GM23338 (cell line): ENCODE measurements around the gene CD72. TPM values are rescaled to one million over a fixed set of nuclear protein-coding genes. Genes with fewer than 3 reads are reported as not detected.
"Not testable (repeated sequence)": the region's sequence is repeated elsewhere in the genome, so short reads cannot be mapped to it uniquely, and the experiment has no call there.

Source experiments
- ATAC-seq: fragments of 200-7000 bp; cut with Tn5 transposase; 3 replicates; pipeline ENCODE4 v1.9.1; 2020
- DNase-seq: peaks from one replicate; pipeline ENCODE4 v3.0.0-alpha.2; 2015; ENCODE audit warnings: low spot score
- H2AFZ ChIP-seq: fragments of 200-600 bp; sonication (generic); 2 replicates; pipeline ENCODE4 v1.8.0; 2016; ENCODE audit warnings: antibody characterized with exemption, mild to moderate bottlenecking, moderate library complexity
- H3F3A ChIP-seq: fragments of 200-600 bp; sonication (generic); replicated peaks from 2 replicates; pipeline ENCODE4 v1.8.0; 2017; ENCODE audit warnings: antibody characterized with exemption, mixed run types, low read depth
- H3K27ac ChIP-seq: fragments of 200-600 bp; sonication (generic); 2 replicates; pipeline ENCODE4 v1.6.1; 2016; ENCODE audit warnings: low read depth
- H3K27me3 ChIP-seq: fragments of 200-600 bp; sonication (generic); 2 replicates; pipeline ENCODE4 v1.8.0; 2016; ENCODE audit warnings: mild to moderate bottlenecking, mixed run types, moderate library complexity; ENCODE audit not compliant: insufficient read depth
- H3K36me3 ChIP-seq: fragments of 200-600 bp; sonication (generic); 2 replicates; pipeline ENCODE4 v1.8.0; 2016; ENCODE audit warnings: mild to moderate bottlenecking; ENCODE audit not compliant: insufficient read depth
- H3K4me1 ChIP-seq: fragments of 200-600 bp; sonication (generic); 2 replicates; pipeline ENCODE4 v1.8.0; 2016; ENCODE audit warnings: mild to moderate bottlenecking, moderate library complexity; ENCODE audit not compliant: insufficient read depth
- H3K4me2 ChIP-seq: fragments of 200-600 bp; sonication (generic); 2 replicates; pipeline ENCODE4 v1.7.1; 2017; ENCODE audit warnings: mixed run types
- H3K4me3 ChIP-seq: fragments of 200-600 bp; sonication (generic); 2 replicates; pipeline ENCODE4 v1.6.1; 2016; ENCODE audit warnings: mixed run types
- H3K79me2 ChIP-seq: fragments of 200-600 bp; sonication (generic); replicated peaks from 2 replicates; pipeline ENCODE4 v1.8.0; 2017; ENCODE audit warnings: mild to moderate bottlenecking; ENCODE audit not compliant: insufficient read depth
- H3K9me2 ChIP-seq: fragments of 200-600 bp; sonication (generic); 2 replicates; pipeline ENCODE4 v1.8.0; 2017; ENCODE audit not compliant: insufficient read depth
- H4K20me1 ChIP-seq: fragments of 200-600 bp; sonication (generic); replicated peaks from 2 replicates; pipeline ENCODE4 v1.8.0; 2017; ENCODE audit warnings: mild to moderate bottlenecking; ENCODE audit not compliant: insufficient read depth
- H3K27ac Mint-ChIP-seq: 2 replicates; pipeline ENCODE4 v1.8.0; 2020; ENCODE audit warnings: inconsistent platforms, mild to moderate bottlenecking, moderate library complexity, mixed read lengths
- H3K27me3 Mint-ChIP-seq: 3 replicates; pipeline ENCODE4 v1.8.0; 2022; ENCODE audit warnings: low read depth, mild to moderate bottlenecking, moderate library complexity, mixed read lengths, inconsistent platforms; ENCODE audit not compliant: insufficient read depth, poor library complexity
- H3K36me3 Mint-ChIP-seq: 3 replicates; pipeline ENCODE4 v1.8.0; 2021; ENCODE audit warnings: low read depth, mild to moderate bottlenecking, inconsistent platforms, moderate library complexity, mixed read lengths
- H3K4me1 Mint-ChIP-seq: 3 replicates; pipeline ENCODE4 v1.8.0; 2020; ENCODE audit warnings: mild to moderate bottlenecking, inconsistent platforms, mixed read lengths
- H3K4me3 Mint-ChIP-seq: 3 replicates; pipeline ENCODE4 v1.8.0; 2021; ENCODE audit warnings: moderate library complexity, mild to moderate bottlenecking, inconsistent platforms, mixed read lengths
- H3K9me3 Mint-ChIP-seq: 3 replicates; pipeline ENCODE4 v1.8.0; 2020; ENCODE audit warnings: moderate library complexity, mild to moderate bottlenecking, inconsistent platforms, mixed read lengths
- CREB1 ChIP-seq: fragments of 250-450 bp; sonication (Bioruptor Pico); IDR thresholded peaks from 2 replicates; pipeline ENCODE4 v1.5.0; 2020; ENCODE audit warnings: low read depth, mild to moderate bottlenecking, moderate library complexity
- EZH2 ChIP-seq: fragments of 200-600 bp; sonication (generic); IDR thresholded peaks from one replicate; pipeline ENCODE4 v1.8.0; 2017; ENCODE audit warnings: antibody characterized with exemption, mild to moderate bottlenecking, low read depth; ENCODE audit not compliant: unreplicated experiment
- EZH2phosphoT487 ChIP-seq: fragments of 200-600 bp; sonication (generic); IDR thresholded peaks from one replicate; pipeline ENCODE4 v1.8.1; 2018; ENCODE audit warnings: antibody characterized with exemption; ENCODE audit not compliant: unreplicated experiment
- JUNB ChIP-seq: IDR thresholded peaks from one replicate; pipeline ENCODE4 v1.6.1; 2016; ENCODE audit warnings: antibody characterized with exemption; ENCODE audit not compliant: unreplicated experiment
- NANOG ChIP-seq: IDR thresholded peaks from 2 replicates; pipeline ENCODE4 v1.6.1; 2016; ENCODE audit warnings: antibody characterized with exemption, borderline replicate concordance
- POLR2AphosphoS5 ChIP-seq: IDR thresholded peaks from 2 replicates; pipeline ENCODE4 v1.6.1; 2016; ENCODE audit warnings: antibody characterized with exemption, low read depth
- STAT1 ChIP-seq: IDR thresholded peaks from one replicate; pipeline ENCODE4 v1.6.1; 2016; ENCODE audit warnings: antibody characterized with exemption; ENCODE audit not compliant: unreplicated experiment
- ZNF114 ChIP-seq: fragments of 250-450 bp; sonication (Bioruptor Pico); IDR thresholded peaks from 2 replicates; pipeline ENCODE4 v1.5.0; 2020; ENCODE audit warnings: mild to moderate bottlenecking, moderate library complexity
- ZNF331 ChIP-seq: fragments of 250-450 bp; sonication (Bioruptor Pico); IDR thresholded peaks from 2 replicates; pipeline ENCODE4 v1.5.0; 2020; ENCODE audit warnings: low read depth, mild to moderate bottlenecking, moderate library complexity
- polyA plus RNA-seq: library from polyadenylated mRNA; unstranded; fragments of >200 nt; fragmentation: Nextera tagmentation; extraction: Ambion mirVana; gene quantifications from 2 replicates; pipeline ENCODE4 v1.2.1, GENCODE V29; 2016
- total RNA-seq: library from RNA; depleted of rRNA; stranded (reverse); fragments of >200 nt; shearing (Covaris generic); gene quantifications from 2 replicates; pipeline ENCODE4 v1.2.3, GENCODE V29; 2014
- TF ChIP-seq, protein P1 (sequence below): IDR thresholded peaks from 2 replicates; pipeline ENCODE4 v1.6.1; 2016; ENCODE audit warnings: antibody characterized with exemption
- TF ChIP-seq, protein P2 (sequence below): IDR thresholded peaks from one replicate; pipeline ENCODE4 v1.6.1; 2018; ENCODE audit warnings: antibody characterized with exemption; ENCODE audit not compliant: unreplicated experiment
- TF ChIP-seq, protein P3 (sequence below), 2 experiments: fragments of 200-600 bp in 1 of 2; sonication (generic) in 1 of 2; conservative IDR thresholded peaks; 2 replicates each; pipeline versions ENCODE4 v1.5.1 to v1.6.1; 2016 to 2017; ENCODE audit warnings: antibody characterized with exemption in 2 of 2, low read depth in 2 of 2, mild to moderate bottlenecking in 2 of 2, moderate library complexity in 1 of 2

Gene CD72
- total and polyA plus RNA-seq, 2 experiments from 2014 or later: 4.7 to 4.8 TPM

DNA sequence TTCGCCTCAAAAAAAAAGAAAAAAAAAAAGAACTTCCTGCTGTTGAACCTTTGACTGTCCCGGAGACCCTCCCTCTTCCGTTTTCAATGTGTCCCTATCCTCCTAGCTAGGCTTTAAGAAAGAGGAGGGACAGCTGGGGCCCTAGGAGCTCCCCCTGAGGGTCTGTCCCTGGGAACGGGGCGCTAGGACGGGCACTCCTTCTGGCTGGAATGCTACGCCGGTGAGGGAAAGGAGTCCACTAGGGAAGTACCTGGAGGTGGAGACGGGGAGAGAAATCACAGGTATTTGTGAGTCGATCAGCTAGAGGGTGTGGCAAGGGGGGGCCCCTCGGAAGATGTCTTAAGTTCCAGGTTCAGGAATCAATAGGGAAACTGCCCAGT is 27.9 kb upstream of the CD72 start (continued):
- TF ChIP-seq ZNF331 (CRISPR knock-in tag) (no peak), EZH2 (no peak)

DNA sequence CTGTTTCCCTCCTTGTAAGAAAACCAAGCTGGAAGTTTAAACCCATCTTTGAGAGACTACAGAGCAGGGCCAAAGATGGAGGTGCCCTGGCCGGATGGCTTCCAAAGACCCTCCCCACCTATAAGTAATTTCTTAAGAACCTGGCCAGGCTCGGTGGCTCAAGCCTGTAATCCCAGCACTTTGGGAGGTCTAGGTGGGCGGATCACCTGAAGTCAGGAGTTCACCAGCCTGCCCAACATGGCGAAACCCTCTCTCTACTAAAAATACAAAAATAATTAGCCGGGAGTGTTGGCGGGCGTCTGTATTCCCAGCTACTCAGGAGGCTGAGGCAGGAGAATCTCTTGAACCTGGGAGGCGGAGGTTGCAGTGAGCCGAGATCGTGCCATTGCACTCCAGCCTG is 27.5 kb upstream of the CD72 start:
- Histone ChIP-seq H3K4me1 (peaks cover 34% of the 10 kb centered on the region), H3F3A (peaks cover 15% of the 10 kb centered on the region; the same call in 1 of the 2 replicates), H2AFZ (peak overlapping the region; percentile 99), H3K4me3 (peak overlapping the region; percentile 95), H3K4me2 (peak overlapping the region; percentile 97), H3K27ac (peak overlapping the region; percentile 87)
- not testable (repeated sequence) for H4K20me1 ChIP-seq, H3K9me3 Mint-ChIP-seq, H3K36me3 ChIP-seq, H3K79me2 ChIP-seq, H3K27ac Mint-ChIP-seq, H3K36me3 Mint-ChIP-seq, H3K9me2 ChIP-seq, H3K27me3 ChIP-seq
- peaks cover 39% of the 10 kb centered on the region for H3K4me1 Mint-ChIP-seq
- H3K4me3 Mint-ChIP-seq: peak overlapping the region; percentile 83
- H3K27me3 Mint-ChIP-seq: peaks cover 31% of the 10 kb centered on the region
- ATAC-seq (peak; percentile 2; the same call in 2 of the 3 replicates), DNase-seq (peak; percentile 30)

DNA sequence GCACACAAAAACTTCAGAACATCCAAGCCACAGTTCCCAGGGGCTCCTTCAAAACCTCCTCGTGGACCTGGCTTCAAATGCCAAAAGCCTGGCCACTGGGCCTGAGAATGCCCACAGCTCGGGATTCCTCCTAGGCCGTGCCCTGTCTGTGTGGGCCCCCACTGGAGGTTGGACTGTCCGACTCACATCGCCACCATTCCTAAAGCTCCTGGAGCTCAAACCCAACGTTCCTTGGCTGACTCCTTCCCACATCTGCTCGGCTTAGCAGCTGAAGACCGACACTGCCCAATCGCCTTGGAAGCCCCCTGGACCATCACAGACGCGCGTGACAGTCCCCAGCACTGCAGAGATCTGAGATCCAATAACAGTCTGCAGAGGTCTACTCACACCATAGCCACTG is 24.8 kb upstream of the CD72 start:
- Histone ChIP-seq H3K9me2 (no peaks in the 10 kb centered on the region), H4K20me1 (no peaks in the 10 kb centered on the region), H3K79me2 (no peaks in the 10 kb centered on the region), H3K4me1 (peaks cover 12% of the 10 kb centered on the region), H3K36me3 (no peaks in the 10 kb centered on the region), H3K27ac (no peak overlapping the region), H2AFZ (no peak overlapping the region), H3K27me3 (no peaks in the 10 kb centered on the region), H3K4me3 (no peak overlapping the region), H3F3A (peaks cover 14% of the 10 kb centered on the region; the same call in 1 of the 2 replicates), H3K4me2 (no peak overlapping the region)
- DNase-seq: no peak
- Mint-ChIP-seq H3K4me1 (peaks cover 13% of the 10 kb centered on the region), H3K27me3 (peaks cover 21% of the 10 kb centered on the region), H3K27ac (no peak overlapping the region), H3K9me3 (peaks cover 7% of the 10 kb centered on the region), H3K36me3 (peaks cover 10% of the 10 kb centered on the region), H3K4me3 (no peak overlapping the region)
- no peak for ATAC-seq
- TF ChIP-seq, protein P1, sequence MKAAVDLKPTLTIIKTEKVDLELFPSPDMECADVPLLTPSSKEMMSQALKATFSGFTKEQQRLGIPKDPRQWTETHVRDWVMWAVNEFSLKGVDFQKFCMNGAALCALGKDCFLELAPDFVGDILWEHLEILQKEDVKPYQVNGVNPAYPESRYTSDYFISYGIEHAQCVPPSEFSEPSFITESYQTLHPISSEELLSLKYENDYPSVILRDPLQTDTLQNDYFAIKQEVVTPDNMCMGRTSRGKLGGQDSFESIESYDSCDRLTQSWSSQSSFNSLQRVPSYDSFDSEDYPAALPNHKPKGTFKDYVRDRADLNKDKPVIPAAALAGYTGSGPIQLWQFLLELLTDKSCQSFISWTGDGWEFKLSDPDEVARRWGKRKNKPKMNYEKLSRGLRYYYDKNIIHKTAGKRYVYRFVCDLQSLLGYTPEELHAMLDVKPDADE: no peak
- TF ChIP-seq STAT1: no peak
- no peak for TF ChIP-seq EZH2
- TF ChIP-seq, protein P2, sequence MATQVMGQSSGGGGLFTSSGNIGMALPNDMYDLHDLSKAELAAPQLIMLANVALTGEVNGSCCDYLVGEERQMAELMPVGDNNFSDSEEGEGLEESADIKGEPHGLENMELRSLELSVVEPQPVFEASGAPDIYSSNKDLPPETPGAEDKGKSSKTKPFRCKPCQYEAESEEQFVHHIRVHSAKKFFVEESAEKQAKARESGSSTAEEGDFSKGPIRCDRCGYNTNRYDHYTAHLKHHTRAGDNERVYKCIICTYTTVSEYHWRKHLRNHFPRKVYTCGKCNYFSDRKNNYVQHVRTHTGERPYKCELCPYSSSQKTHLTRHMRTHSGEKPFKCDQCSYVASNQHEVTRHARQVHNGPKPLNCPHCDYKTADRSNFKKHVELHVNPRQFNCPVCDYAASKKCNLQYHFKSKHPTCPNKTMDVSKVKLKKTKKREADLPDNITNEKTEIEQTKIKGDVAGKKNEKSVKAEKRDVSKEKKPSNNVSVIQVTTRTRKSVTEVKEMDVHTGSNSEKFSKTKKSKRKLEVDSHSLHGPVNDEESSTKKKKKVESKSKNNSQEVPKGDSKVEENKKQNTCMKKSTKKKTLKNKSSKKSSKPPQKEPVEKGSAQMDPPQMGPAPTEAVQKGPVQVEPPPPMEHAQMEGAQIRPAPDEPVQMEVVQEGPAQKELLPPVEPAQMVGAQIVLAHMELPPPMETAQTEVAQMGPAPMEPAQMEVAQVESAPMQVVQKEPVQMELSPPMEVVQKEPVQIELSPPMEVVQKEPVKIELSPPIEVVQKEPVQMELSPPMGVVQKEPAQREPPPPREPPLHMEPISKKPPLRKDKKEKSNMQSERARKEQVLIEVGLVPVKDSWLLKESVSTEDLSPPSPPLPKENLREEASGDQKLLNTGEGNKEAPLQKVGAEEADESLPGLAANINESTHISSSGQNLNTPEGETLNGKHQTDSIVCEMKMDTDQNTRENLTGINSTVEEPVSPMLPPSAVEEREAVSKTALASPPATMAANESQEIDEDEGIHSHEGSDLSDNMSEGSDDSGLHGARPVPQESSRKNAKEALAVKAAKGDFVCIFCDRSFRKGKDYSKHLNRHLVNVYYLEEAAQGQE: no peak
- TF ChIP-seq CREB1 (CRISPR knock-in tag): no peak
- no peak for TF ChIP-seq JUNB
- TF ChIP-seq ZNF331 (CRISPR knock-in tag): no peak
- no peak for TF ChIP-seq POLR2AphosphoS5
- TF ChIP-seq EZH2phosphoT487: no peak
- TF ChIP-seq, protein P3, sequence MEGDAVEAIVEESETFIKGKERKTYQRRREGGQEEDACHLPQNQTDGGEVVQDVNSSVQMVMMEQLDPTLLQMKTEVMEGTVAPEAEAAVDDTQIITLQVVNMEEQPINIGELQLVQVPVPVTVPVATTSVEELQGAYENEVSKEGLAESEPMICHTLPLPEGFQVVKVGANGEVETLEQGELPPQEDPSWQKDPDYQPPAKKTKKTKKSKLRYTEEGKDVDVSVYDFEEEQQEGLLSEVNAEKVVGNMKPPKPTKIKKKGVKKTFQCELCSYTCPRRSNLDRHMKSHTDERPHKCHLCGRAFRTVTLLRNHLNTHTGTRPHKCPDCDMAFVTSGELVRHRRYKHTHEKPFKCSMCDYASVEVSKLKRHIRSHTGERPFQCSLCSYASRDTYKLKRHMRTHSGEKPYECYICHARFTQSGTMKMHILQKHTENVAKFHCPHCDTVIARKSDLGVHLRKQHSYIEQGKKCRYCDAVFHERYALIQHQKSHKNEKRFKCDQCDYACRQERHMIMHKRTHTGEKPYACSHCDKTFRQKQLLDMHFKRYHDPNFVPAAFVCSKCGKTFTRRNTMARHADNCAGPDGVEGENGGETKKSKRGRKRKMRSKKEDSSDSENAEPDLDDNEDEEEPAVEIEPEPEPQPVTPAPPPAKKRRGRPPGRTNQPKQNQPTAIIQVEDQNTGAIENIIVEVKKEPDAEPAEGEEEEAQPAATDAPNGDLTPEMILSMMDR (conservative IDR thresholded peaks at IDR 0.05; ENCODE audit: low read depth in 2 of 2): no peak
- no peak for TF ChIP-seq ZNF114 (CRISPR knock-in tag)
- TF ChIP-seq NANOG: no peak
